Progenitor cell of endocrine pancreas (in vitro differentiated cells): ENCODE data around the gene DCLRE1A. TPM values are rescaled to one million over a fixed set of nuclear protein-coding genes. Genes with fewer than 3 reads are reported as not detected.

Experiments used
- DNase-seq: peaks from one replicate; pipeline ENCODE4 v3.0.0; 2021; ENCODE audit warnings: low spot score; ENCODE audit not compliant: unreplicated experiment
- H3K27ac Mint-ChIP-seq: 2 replicates; pipeline ENCODE4 v1.8.0; 2021; ENCODE audit warnings: mild to moderate bottlenecking, moderate library complexity, mixed read lengths
- H3K27me3 Mint-ChIP-seq: 2 replicates; pipeline ENCODE4 v1.8.0; 2021; ENCODE audit warnings: mixed read lengths
- H3K36me3 Mint-ChIP-seq: 2 replicates; pipeline ENCODE4 v1.8.0; 2022; ENCODE audit warnings: mixed read lengths; ENCODE audit not compliant: insufficient read depth
- H3K4me1 Mint-ChIP-seq: 2 replicates; pipeline ENCODE4 v1.8.0; 2021; ENCODE audit warnings: low read depth, mixed read lengths
- H3K4me3 Mint-ChIP-seq: 2 replicates; pipeline ENCODE4 v1.8.0; 2021; ENCODE audit warnings: low read depth, mild to moderate bottlenecking, moderate library complexity, mixed read lengths
- H3K9me3 Mint-ChIP-seq: 2 replicates; pipeline ENCODE4 v1.8.0; 2021; ENCODE audit warnings: low read depth, mixed read lengths
- CTCF ChIP-seq: fragments of 200-600 bp; sonication (generic); IDR thresholded peaks from one replicate; pipeline ENCODE4 v1.5.0; 2021; ENCODE audit warnings: antibody characterized with exemption, mild to moderate bottlenecking; ENCODE audit not compliant: unreplicated experiment
- total RNA-seq: library from RNA; stranded (reverse); gene quantifications from 2 replicates; pipeline ENCODE4 v1.2.1, GENCODE V29; 2021

DCLRE1A gene
- total RNA-seq, 1 donor from 2014 or later, result 11.1 TPM

DNA sequence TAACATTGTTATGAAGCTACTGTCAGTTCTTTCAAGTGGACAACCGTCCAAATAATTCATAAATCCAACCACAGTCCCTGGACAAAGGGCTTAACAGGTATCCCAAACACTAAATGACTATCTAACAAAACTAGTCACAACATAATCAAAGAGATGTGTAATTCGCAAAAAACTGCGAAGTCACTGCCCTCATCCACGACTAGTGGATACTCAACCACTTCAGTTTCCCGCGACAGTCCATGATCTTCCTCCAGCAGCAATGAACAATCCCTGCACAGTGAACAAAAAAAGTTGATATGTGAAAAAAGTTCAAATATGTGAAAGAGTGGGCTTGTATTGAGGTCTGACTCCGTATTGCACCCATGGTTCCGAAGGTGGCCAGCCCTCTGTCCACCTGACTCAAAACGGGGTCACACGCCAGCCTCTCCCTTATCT lies 287 bp downstream of the DCLRE1A start:
- Mint-ChIP-seq H3K4me3 (peak overlapping the region; percentile 99), H3K4me1 (peaks cover 27% of the 10 kb centered on the region)
- TF ChIP-seq CTCF, result no peak

GRCh38 chr10:113849946-113850345 lies 3.9 kb downstream of the DCLRE1A start:
- Mint-ChIP-seq H3K4me3 (no peak overlapping the region), H3K36me3 (peaks cover 12% of the 10 kb centered on the region)
- no peak for DNase-seq

More for the DNA sequence above, 287 bp downstream of the DCLRE1A start:
- Mint-ChIP-seq H3K9me3 (no peaks in the 10 kb centered on the region), H3K27me3 (no peaks in the 10 kb centered on the region), H3K36me3 (peaks cover 11% of the 10 kb centered on the region), H3K27ac (peak overlapping the region; percentile 100)
- no peak for DNase-seq

GRCh38 chr10:113849140-113849803 lies 4.6 kb downstream of the DCLRE1A start:
- H3K36me3 Mint-ChIP-seq, result peaks cover 12% of the 10 kb centered on the region
- H3K27me3 Mint-ChIP-seq, result no peaks in the 10 kb centered on the region
- DNase-seq, result no peak
- no peak overlapping the region for H3K4me3 Mint-ChIP-seq
- H3K9me3 Mint-ChIP-seq, result no peaks in the 10 kb centered on the region
- H3K4me1 Mint-ChIP-seq, result peaks cover 11% of the 10 kb centered on the region
- no peak for TF ChIP-seq CTCF
- no peak overlapping the region for H3K27ac Mint-ChIP-seq

More at GRCh38 chr10:113849946-113850345, 3.9 kb downstream of the DCLRE1A start:
- TF ChIP-seq CTCF, result no peak
- Mint-ChIP-seq H3K27me3 (no peaks in the 10 kb centered on the region), H3K4me1 (peaks cover 11% of the 10 kb centered on the region), H3K9me3 (no peaks in the 10 kb centered on the region), H3K27ac (no peak overlapping the region)

DNA sequence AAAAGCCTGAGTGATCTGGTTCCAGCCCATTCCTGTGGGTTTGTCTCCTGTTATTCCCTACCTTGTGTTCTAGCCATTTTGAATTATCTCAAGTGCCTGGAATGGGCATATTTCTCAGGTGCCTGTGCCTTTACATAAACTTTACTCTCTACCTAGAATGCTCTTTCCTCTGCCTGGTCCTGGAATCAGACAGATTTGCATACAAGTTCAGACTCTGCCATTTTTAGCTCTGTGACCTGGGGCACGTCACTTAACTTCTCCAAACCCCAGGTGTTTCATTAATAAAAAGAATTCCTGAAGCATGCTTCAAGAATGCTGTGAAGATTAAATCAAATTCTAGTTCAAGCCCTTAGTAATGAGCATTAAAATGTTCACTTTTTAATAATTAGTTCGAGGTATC lies 7.8 kb downstream of the DCLRE1A start:
- no peaks in the 10 kb centered on the region for H3K27me3 Mint-ChIP-seq
- H3K9me3 Mint-ChIP-seq, result no peaks in the 10 kb centered on the region
- H3K4me1 Mint-ChIP-seq, result peaks cover 2% of the 10 kb centered on the region
- H3K36me3 Mint-ChIP-seq, result peaks cover 12% of the 10 kb centered on the region
- no peak overlapping the region for H3K27ac Mint-ChIP-seq
- DNase-seq, result no peak
- H3K4me3 Mint-ChIP-seq, result no peak overlapping the region
- no peak for TF ChIP-seq CTCF

GRCh38 chr10:113843972-113844485 lies 9.9 kb downstream of the DCLRE1A start:
- no peaks in the 10 kb centered on the region for H3K9me3 Mint-ChIP-seq
- H3K27ac Mint-ChIP-seq, result no peak overlapping the region
- peaks cover 11% of the 10 kb centered on the region for H3K36me3 Mint-ChIP-seq
- DNase-seq, result no peak
- H3K27me3 Mint-ChIP-seq, result no peaks in the 10 kb centered on the region
- no peak for TF ChIP-seq CTCF
- H3K4me1 Mint-ChIP-seq, result no peaks in the 10 kb centered on the region
- H3K4me3 Mint-ChIP-seq, result no peak overlapping the region
